HG02884 (cell line): ENCODE measurements around the gene PPP4R4.

ENCODE experiments used
- ATAC-seq: cut with Tn5 transposase; IDR thresholded peaks from one replicate; pipeline ENCODE4 v1.9.1; 2021; ENCODE audit warnings: mild to moderate bottlenecking, moderate library complexity; ENCODE audit not compliant: unreplicated experiment

Gene PPP4R4

GRCh38 chr14:94303111-94303510 is 129.0 kb downstream of the PPP4R4 start:
- no peak for ATAC-seq

GRCh38 chr14:94304243-94304642 is 130.1 kb downstream of the PPP4R4 start:
- no peak for ATAC-seq

GRCh38 chr14:94305620-94306019 is 131.5 kb downstream of the PPP4R4 start:
- no peak for ATAC-seq

- ATAC-seq: no peak
These were observed 132.2 kb downstream of the PPP4R4 start for GRCh38 chr14:94306047-94306978.

- no peak for ATAC-seq
These were observed 133.4 kb downstream of the PPP4R4 start for GRCh38 chr14:94307410-94307992.

GRCh38 chr14:94309721-94310120 is 135.6 kb downstream of the PPP4R4 start:
- ATAC-seq: no peak

GRCh38 chr14:94310248-94310647 is 136.1 kb downstream of the PPP4R4 start:
- ATAC-seq: no peak

- no peak for ATAC-seq
These were observed 138.5 kb downstream of the PPP4R4 start for GRCh38 chr14:94312481-94313246.

GRCh38 chr14:94313991-94314655 is 140.0 kb downstream of the PPP4R4 start:
- no peak for ATAC-seq

- ATAC-seq: no peak
These were observed 140.8 kb downstream of the PPP4R4 start for GRCh38 chr14:94314890-94315289.

- ATAC-seq: no peak
These were observed 142.6 kb downstream of the PPP4R4 start for GRCh38 chr14:94316692-94317091.

- no peak for ATAC-seq
These were observed 143.1 kb downstream of the PPP4R4 start for GRCh38 chr14:94317259-94317658.

GRCh38 chr14:94320243-94320642 is 146.1 kb downstream of the PPP4R4 start:
- no peak for ATAC-seq

- no peak for ATAC-seq
These were observed 147.5 kb downstream of the PPP4R4 start for GRCh38 chr14:94321421-94322271.

GRCh38 chr14:94322648-94323570 is 148.8 kb downstream of the PPP4R4 start, which contains the start of gene SERPINA6:
Gene SERPINA6, minus strand, starts transcription at chr14:94323336. Its CDS starts 8,688 bp downstream, at chr14:94314648.
- no peak for ATAC-seq

GRCh38 chr14:94328196-94328595 is 154.1 kb downstream of the PPP4R4 start:
- ATAC-seq: no peak
